ENCODE results near the gene SRPRB.

The SRPRB gene

GRCh38 chr3:133804896-133805295 is 719 bp upstream of the SRPRB start:
- no peaks in the 10 kb centered on the region for H3K4me1 ChIP-seq (ENCODE audit: control insufficient read depth, insufficient read depth, low read length)
- no peak overlapping the region for H3K4me3 ChIP-seq (ENCODE audit: insufficient read depth, low read depth, low read length)
- no peak overlapping the region for H3K27ac ChIP-seq (ENCODE audit: insufficient read depth, low read depth, low read length, poor library complexity, severe bottlenecking)
- peaks cover 7% of the 10 kb centered on the region for H3K27me3 ChIP-seq (ENCODE audit: control insufficient read depth, insufficient read depth, low read length, poor library complexity, severe bottlenecking)
- no peaks in the 10 kb centered on the region for H3K9me3 ChIP-seq (ENCODE audit: control insufficient read depth, low read length)
- 87 to 96% methylated on average over 4 of the region's 4 CpGs for WGBS, 2 experiments
- no peaks in the 10 kb centered on the region for H3K36me3 ChIP-seq (ENCODE audit: control insufficient read depth, insufficient read depth, low read length)

GRCh38 chr3:133805384-133805701 is 272 bp upstream of the SRPRB start:
- H3K9me3 ChIP-seq (ENCODE audit: control insufficient read depth, low read length) = no peaks in the 10 kb centered on the region
- H3K4me1 ChIP-seq (ENCODE audit: control insufficient read depth, insufficient read depth, low read length) = no peaks in the 10 kb centered on the region
- H3K36me3 ChIP-seq (ENCODE audit: control insufficient read depth, insufficient read depth, low read length) = no peaks in the 10 kb centered on the region
- peak overlapping the region; percentile 98 for H3K4me3 ChIP-seq (ENCODE audit: insufficient read depth, low read depth, low read length)
- H3K27me3 ChIP-seq (ENCODE audit: control insufficient read depth, insufficient read depth, low read length, poor library complexity, severe bottlenecking) = peaks cover 7% of the 10 kb centered on the region
- 46 to 47% methylated on average over 15 of the region's 15 CpGs for WGBS, 2 experiments
- no peak overlapping the region for H3K27ac ChIP-seq (ENCODE audit: insufficient read depth, low read depth, low read length, poor library complexity, severe bottlenecking)

GRCh38 chr3:133812872-133813271 is 7.3 kb downstream of the SRPRB start:
- Histone ChIP-seq H3K27me3 (ENCODE audit: control insufficient read depth, insufficient read depth, low read length, poor library complexity, severe bottlenecking) (no peaks in the 10 kb centered on the region), H3K36me3 (ENCODE audit: control insufficient read depth, insufficient read depth, low read length) (peaks cover 16% of the 10 kb centered on the region), H3K4me1 (ENCODE audit: control insufficient read depth, insufficient read depth, low read length) (no peaks in the 10 kb centered on the region), H3K27ac (ENCODE audit: insufficient read depth, low read depth, low read length, poor library complexity, severe bottlenecking) (no peak overlapping the region), H3K9me3 (ENCODE audit: control insufficient read depth, low read length) (no peaks in the 10 kb centered on the region), H3K4me3 (ENCODE audit: insufficient read depth, low read depth, low read length) (no peak overlapping the region)
- WGBS, 2 experiments = 92 to 100% methylated on average over 1 of the region's 1 CpG

GRCh38 chr3:133815386-133815785 is 9.8 kb downstream of the SRPRB start:
- 100% methylated on average over 1 to 2 of the region's 2 CpGs for WGBS, 2 experiments
- H3K36me3 ChIP-seq (ENCODE audit: control insufficient read depth, insufficient read depth, low read length) = peaks cover 19% of the 10 kb centered on the region

GRCh38 chr3:133820129-133820528 is 14.5 kb downstream of the SRPRB start:
- H3K4me1 ChIP-seq (ENCODE audit: control insufficient read depth, insufficient read depth, low read length) = no peaks in the 10 kb centered on the region
- H3K4me3 ChIP-seq (ENCODE audit: insufficient read depth, low read depth, low read length) = no peak overlapping the region
- 94 to 97% methylated on average over 4 of the region's 4 CpGs for WGBS, 2 experiments
- H3K36me3 ChIP-seq (ENCODE audit: control insufficient read depth, insufficient read depth, low read length) = peaks cover 19% of the 10 kb centered on the region
- no peak overlapping the region for H3K27ac ChIP-seq (ENCODE audit: insufficient read depth, low read depth, low read length, poor library complexity, severe bottlenecking)
- H3K27me3 ChIP-seq (ENCODE audit: control insufficient read depth, insufficient read depth, low read length, poor library complexity, severe bottlenecking) = no peaks in the 10 kb centered on the region
- no peaks in the 10 kb centered on the region for H3K9me3 ChIP-seq (ENCODE audit: control insufficient read depth, low read length)

More at GRCh38 chr3:133815386-133815785, 9.8 kb downstream of the SRPRB start:
- Histone ChIP-seq H3K27me3 (ENCODE audit: control insufficient read depth, insufficient read depth, low read length, poor library complexity, severe bottlenecking) (no peaks in the 10 kb centered on the region), H3K4me1 (ENCODE audit: control insufficient read depth, insufficient read depth, low read length) (no peaks in the 10 kb centered on the region), H3K4me3 (ENCODE audit: insufficient read depth, low read depth, low read length) (no peak overlapping the region), H3K27ac (ENCODE audit: insufficient read depth, low read depth, low read length, poor library complexity, severe bottlenecking) (no peak overlapping the region), H3K9me3 (ENCODE audit: control insufficient read depth, low read length) (no peaks in the 10 kb centered on the region)

- Histone ChIP-seq H3K36me3 (ENCODE audit: control insufficient read depth, insufficient read depth, low read length) (peaks cover 15% of the 10 kb centered on the region), H3K4me1 (ENCODE audit: control insufficient read depth, insufficient read depth, low read length) (no peaks in the 10 kb centered on the region), H3K27ac (ENCODE audit: insufficient read depth, low read depth, low read length, poor library complexity, severe bottlenecking) (no peak overlapping the region), H3K9me3 (ENCODE audit: control insufficient read depth, low read length) (no peaks in the 10 kb centered on the region), H3K4me3 (ENCODE audit: insufficient read depth, low read depth, low read length) (no peak overlapping the region), H3K27me3 (ENCODE audit: control insufficient read depth, insufficient read depth, low read length, poor library complexity, severe bottlenecking) (no peaks in the 10 kb centered on the region)
- WGBS, 2 experiments = 94% methylated on average over 3 of the region's 3 CpGs
Measured at GRCh38 chr3:133820889-133821675, 15.5 kb downstream of the SRPRB start.

- H3K4me3 ChIP-seq (ENCODE audit: insufficient read depth, low read depth, low read length) = no peak overlapping the region
- H3K9me3 ChIP-seq (ENCODE audit: control insufficient read depth, low read length) = no peaks in the 10 kb centered on the region
- no peaks in the 10 kb centered on the region for H3K4me1 ChIP-seq (ENCODE audit: control insufficient read depth, insufficient read depth, low read length)
- peaks cover 15% of the 10 kb centered on the region for H3K36me3 ChIP-seq (ENCODE audit: control insufficient read depth, insufficient read depth, low read length)
- 77 to 83% methylated on average over 8 of the region's 8 CpGs for WGBS, 2 experiments
- H3K27ac ChIP-seq (ENCODE audit: insufficient read depth, low read depth, low read length, poor library complexity, severe bottlenecking) = no peak overlapping the region
- no peaks in the 10 kb centered on the region for H3K27me3 ChIP-seq (ENCODE audit: control insufficient read depth, insufficient read depth, low read length, poor library complexity, severe bottlenecking)
Measured at GRCh38 chr3:133821767-133822638, 16.4 kb downstream of the SRPRB start.

- Histone ChIP-seq H3K4me3 (ENCODE audit: insufficient read depth, low read depth, low read length) (no peak overlapping the region), H3K4me1 (ENCODE audit: control insufficient read depth, insufficient read depth, low read length) (no peaks in the 10 kb centered on the region), H3K27me3 (ENCODE audit: control insufficient read depth, insufficient read depth, low read length, poor library complexity, severe bottlenecking) (no peaks in the 10 kb centered on the region), H3K27ac (ENCODE audit: insufficient read depth, low read depth, low read length, poor library complexity, severe bottlenecking) (no peak overlapping the region), H3K36me3 (ENCODE audit: control insufficient read depth, insufficient read depth, low read length) (peaks cover 11% of the 10 kb centered on the region), H3K9me3 (ENCODE audit: control insufficient read depth, low read length) (no peaks in the 10 kb centered on the region)
- WGBS, 2 experiments = 95 to 96% methylated on average over 8 of the region's 8 CpGs
Measured at GRCh38 chr3:133824961-133825485, 19.4 kb downstream of the SRPRB start.

GRCh38 chr3:133825969-133826727 is 20.5 kb downstream of the SRPRB start:
- no peak overlapping the region for H3K4me3 ChIP-seq (ENCODE audit: insufficient read depth, low read depth, low read length)
- no peak overlapping the region for H3K27ac ChIP-seq (ENCODE audit: insufficient read depth, low read depth, low read length, poor library complexity, severe bottlenecking)
- no peaks in the 10 kb centered on the region for H3K4me1 ChIP-seq (ENCODE audit: control insufficient read depth, insufficient read depth, low read length)
- WGBS, 2 experiments = 94 to 95% methylated on average over 10 to 12 of the region's 12 CpGs
- peaks cover 11% of the 10 kb centered on the region for H3K36me3 ChIP-seq (ENCODE audit: control insufficient read depth, insufficient read depth, low read length)
- no peaks in the 10 kb centered on the region for H3K9me3 ChIP-seq (ENCODE audit: control insufficient read depth, low read length)
- no peaks in the 10 kb centered on the region for H3K27me3 ChIP-seq (ENCODE audit: control insufficient read depth, insufficient read depth, low read length, poor library complexity, severe bottlenecking)
